NCI-H748 (cell line): ENCODE measurements around the gene FNDC11.
A peak's percentile ranks its signal among the peaks of the same experiment; 100 is the strongest.
"Not testable (repeated sequence)": the region's sequence is repeated elsewhere in the genome, so short reads cannot be mapped to it uniquely, and the experiment has no call there.

Source experiments
- DNase-seq: peaks from one replicate; lab custom pipeline; 2025; ENCODE audit not compliant: unreplicated experiment; lab: John Stamatoyannopoulos, UW

Gene FNDC11

GRCh38 chr20:63565699-63566335, 11.9 kb downstream of the FNDC11 start:
- no peak for DNase-seq

GRCh38 chr20:63566395-63567135, 12.6 kb downstream of the FNDC11 start:
- DNase-seq = no peak

- no peak for DNase-seq
Observed at GRCh38 chr20:63567136-63567385, 13.1 kb downstream of the FNDC11 start.

DNA sequence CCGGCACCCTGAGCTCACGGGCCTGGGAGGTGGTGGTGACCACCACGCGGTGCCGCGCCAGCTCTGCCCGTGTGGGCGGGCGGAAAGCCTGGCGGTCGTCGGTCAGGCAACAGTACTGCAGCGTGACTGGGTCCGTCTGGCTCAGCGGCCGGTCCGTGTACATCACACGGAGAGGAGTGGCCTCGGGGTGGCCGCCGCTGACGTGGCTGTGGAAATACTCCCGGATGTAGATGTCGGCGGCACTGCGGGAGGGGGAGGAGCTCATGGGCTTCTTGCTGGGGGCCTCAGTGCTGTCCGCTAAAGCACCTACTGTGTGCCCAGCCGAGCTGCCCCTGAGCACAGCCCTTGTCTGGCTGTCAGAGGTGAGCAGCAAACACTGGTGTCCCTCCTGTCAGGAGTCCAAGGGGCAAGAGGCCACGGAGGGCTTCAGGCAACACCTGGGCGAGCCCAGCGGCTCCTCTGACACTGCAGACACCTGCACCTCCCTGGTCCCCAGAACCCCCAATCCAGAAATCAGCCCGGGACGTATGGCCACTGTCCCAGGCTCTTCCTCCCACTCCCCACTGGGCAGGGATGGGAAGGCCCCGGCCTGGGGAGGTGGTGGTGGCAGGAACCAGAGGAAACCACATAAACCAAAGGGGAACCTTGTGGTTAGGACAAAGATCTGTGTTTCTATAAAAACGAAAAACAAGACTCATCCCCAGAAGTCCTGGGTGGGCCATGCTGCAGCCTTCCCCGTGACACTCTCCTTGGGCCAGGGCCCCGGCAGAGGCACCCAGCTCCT, 13.6 kb downstream of the FNDC11 start:
- no peak for DNase-seq

- no peak for DNase-seq
Observed at GRCh38 chr20:63568170-63568981, 14.4 kb downstream of the FNDC11 start.

DNA sequence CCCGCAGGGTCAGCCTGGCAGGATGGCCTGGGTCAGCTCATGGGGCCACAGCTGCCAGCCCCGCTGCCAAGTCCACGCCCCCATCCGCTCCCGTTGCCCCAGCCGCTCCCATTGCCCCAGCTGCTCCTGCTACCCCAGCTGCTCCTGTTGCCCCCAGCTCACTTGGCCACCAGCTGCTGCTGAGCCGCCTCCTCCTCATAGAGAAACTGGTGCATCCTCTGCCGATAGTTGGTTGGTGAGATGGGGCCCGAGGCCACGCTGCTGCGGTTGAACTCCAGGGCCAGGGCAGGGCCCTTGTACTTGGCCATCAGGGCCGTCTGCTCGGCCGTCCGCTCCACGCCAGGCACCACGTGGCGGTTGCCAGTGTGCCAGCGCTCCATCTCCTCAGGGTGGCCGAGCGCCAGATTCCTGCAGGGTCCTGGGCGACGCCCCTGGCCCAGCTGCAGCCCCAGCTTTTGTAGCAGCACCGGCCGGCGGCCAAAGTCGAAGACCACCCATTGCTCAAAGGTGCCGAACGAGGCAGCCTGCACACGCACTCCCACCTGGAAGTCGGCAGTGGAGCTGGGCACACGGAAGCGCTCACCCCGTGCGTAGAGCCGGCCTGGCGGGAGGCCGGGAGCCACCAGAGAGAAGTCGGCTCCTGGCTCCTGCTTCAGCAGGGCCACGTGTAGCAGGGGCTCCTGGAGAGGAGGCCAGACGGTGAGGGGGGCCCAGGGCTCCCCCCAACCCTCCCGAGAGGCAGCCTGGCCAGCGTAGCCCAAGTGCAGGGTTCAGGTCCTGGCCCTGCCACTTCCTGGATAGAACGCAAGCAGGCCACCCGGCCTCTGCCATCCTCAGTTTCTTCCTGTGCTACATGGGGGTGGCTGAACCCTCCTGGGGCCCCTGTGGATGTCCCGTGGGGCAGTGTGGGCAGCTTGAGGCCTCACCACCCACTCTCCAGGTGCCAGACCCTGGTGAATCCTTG, 15.3 kb downstream of the FNDC11 start:
- DNase-seq = peak; percentile 32

DNA sequence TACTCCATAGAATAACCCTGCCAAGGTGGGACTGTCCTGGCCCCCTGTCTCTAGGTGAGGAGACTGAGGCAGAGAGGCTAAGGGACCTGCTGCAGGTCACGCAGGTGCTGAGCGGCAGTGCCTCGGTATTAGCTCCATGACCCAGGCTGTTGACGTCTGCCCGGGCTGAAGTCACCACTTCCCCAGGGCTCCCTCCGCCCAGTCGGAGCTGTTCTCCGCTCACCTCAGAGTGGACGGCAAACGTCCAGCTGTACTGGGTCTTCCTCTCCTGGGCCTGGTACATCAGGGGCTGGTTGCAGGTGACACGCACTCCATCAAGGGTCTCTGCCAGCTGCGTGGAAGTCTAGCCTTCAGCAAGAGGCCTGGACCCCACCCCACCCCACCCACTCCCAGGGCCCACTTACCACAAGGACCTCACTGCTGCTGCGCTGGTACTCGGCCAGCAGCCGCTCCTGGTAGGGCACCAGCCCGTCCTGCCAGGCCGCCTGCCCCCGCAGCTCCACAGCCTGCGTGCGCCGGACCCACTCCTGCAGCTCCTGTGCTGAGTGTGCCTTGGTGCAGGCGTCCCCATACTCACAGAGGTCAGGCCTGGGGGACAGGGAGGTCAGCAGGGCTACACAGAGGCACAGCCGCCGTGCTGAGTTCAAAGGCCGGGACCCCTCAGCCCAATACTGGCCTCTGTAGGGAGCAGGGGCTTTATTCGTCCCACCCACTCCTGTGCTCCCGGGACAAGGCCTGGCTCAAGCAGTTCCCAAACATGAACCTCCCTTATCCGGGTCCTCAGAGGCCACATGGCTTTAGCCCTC, 16.5 kb downstream of the FNDC11 start:
- DNase-seq = no peak

DNA sequence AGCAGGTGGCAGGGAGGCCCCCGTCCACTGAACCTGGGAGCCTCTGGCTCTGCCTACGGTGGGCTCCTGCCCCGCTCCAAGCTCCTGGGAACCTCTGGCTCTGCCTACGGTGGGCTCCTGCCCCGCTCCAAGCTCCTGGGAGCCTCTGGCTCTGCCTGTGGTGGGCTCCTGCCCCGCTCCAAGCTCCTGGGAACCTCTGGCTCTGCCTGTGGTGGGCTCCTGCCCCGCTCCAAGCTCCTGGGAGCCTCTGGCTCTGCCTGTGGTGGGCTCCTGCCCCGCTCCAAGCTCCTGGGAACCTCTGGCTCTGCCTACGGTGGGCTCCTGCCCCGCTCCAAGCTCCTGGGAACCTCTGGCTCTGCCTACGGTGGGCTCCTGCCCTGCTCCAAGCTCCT, 17.1 kb downstream of the FNDC11 start:
- not testable (repeated sequence) for DNase-seq

DNA sequence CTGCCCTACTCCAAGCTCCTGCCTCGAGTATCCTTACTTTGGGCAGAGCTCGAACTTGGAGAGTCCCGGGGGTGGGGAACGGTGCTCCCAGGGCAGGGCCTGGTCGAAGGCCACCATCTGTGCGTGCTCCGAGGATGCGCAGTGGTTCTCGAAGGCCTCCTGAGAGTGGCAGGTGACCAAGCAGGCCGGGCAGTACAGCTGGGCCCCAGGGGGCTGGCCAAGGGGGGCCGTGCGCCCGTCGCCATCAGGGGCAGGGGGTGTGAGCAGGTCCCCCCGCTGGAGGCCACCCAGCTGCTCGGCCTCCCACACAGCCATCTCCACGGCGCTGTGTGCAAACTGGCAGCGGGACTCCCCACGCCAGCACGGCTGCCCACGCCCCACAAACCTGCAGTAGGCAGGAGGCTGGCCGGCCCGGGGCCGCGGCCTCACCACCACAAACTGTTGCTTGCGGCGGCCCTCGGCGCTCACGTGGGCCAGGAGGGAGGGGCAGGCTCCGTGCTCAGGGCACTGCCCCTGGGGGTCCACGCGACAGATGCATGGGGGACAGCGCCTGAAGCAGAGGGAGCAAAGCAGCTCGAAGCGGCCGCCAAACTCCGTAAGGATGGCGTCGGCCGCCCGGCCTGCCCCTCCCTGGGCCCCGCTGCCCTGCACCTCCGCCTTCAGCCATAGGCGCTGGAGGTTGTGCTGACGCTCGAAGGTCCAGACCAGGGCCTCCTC, 18.3 kb downstream of the FNDC11 start:
- no peak for DNase-seq

DNA sequence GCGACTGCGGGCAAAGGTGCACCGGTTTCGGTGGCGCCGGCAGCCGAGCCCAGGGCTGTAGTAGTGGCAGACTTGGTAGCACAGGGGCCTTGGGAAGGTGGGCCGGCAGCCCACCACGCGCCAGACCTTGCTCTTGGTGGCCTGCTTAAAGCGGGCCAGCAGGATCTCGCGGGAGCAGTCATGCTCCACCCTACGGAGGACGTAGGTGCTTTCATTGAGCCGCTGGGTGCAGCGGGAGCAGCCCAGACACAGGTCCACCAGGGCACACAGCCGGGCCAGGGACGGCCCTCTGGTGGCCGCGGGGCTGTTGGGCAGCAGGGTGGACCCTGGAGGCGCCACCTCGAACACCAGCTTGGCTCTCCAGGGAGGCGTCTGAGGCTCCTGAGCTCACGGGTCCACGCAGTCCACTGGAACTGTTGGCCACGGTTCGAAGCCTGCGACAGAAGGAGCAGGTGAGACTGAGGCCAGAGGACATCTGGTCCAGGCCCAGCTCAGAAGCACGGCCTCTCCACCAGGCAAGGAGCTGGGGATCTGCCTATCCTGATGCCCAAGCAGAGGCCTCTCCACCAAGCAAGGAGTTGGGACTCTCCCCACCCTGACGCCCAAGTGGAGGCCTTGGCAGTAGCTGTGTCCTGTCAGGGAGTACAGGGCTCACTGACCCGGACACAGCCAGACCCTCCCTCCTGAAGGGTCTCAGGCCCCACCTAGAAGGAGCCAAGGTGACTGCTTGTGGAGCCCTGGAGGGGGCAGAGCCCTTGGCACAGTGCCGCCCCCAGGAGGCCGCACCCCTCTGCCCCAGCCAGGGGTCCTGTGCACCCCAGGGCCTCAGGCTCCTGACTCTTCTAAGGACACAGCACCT, 19.1 kb downstream of the FNDC11 start:
- no peak for DNase-seq

DNA sequence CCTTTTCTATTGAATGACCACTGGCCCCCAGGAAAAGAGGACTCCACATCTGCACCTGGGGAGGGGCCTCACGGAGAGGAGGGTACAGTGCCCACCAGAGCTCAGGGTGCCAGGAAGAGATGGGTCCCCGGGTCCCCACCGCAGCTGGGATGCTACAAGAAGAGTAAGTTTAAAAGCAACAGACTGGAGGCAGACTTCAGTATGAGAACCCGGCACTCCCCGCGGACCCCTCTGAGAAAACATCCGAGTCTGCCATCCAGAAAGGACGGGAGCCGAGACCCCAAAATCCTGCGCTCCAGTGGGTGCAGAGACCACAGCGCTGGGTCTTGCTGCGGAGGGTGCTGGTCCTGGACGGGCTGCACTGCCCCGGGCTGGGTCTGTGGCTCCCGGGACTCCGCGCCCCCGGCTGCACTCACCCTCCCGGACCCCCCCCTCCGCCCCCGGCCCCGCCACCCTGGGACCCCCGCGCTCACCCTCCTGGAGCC, 19.7 kb downstream of the FNDC11 start:
- no peak for DNase-seq

DNA sequence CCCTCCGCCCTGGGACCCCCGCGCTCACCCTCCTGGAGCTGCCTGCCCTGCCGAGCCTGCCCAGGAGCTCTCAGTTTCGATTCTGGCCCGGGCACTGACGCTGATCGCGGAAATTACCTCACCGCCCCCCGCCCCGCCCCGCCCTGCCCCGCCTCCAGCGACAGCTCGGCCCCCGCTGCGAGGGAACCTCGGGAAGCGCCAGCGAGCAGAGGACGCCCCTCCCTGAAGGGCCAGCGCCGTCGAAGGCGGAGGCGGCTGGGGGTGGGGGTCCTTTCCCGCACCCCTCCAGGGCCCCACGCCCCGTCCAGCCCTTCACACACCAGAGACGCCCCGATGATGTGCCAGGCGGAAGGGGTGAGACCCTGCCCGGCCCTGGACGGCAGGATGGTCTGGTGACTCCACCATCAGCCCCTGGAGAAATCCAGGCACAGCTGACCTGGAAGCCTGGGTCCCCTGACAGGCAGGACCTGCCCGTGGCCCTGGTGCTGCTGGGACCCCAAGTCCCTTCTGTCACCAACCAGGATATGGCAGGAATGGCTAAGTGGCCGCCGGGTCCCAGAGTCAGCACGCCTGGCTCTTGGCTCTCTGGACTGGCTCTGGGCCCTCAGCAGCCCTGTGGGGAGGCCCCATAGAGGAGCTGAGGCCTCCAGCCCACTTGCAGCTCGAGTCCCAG, 20.3 kb downstream of the FNDC11 start, which contains the start of gene HELZ2:
HELZ2 (minus strand) TSS at position 84 of the 673 bp plus-strand sequence. CDS start 1,854 bp downstream, outside the sequence.
- peak; percentile 62 for DNase-seq

GRCh38 chr20:63574829-63575743, 21.1 kb downstream of the FNDC11 start:
- DNase-seq = no peak

- DNase-seq = no peak
Observed at GRCh38 chr20:63576311-63576710, 22.4 kb downstream of the FNDC11 start.

- DNase-seq = no peak
Observed at GRCh38 chr20:63577317-63577894, 23.4 kb downstream of the FNDC11 start.
